Measurements from ENCODE around the gene PCDHA2.
"Not testable (repeated sequence)": the region's sequence is repeated elsewhere in the genome, so short reads cannot be mapped to it uniquely, and the experiment has no call there.

PCDHA2 gene

GRCh38 chr5:140794595-140795258 lies at the start of gene PCDHA2:
Gene PCDHA2 (plus strand): TSS chr5:140794852.
- Histone ChIP-seq H3K27ac (ENCODE audit: low read depth, low read length) (no peak within 1 kb of the TSS), H3K27me3 (ENCODE audit: control insufficient read depth, insufficient read depth, low read length) (no peaks in the 10 kb centered on the region), H3K36me3 (ENCODE audit: control insufficient read depth, insufficient read depth, low read length) (peaks cover 4% of the 10 kb centered on the region; the same call in 1 of the 2 replicates), H3K9ac (ENCODE audit: low read length) (peak within 1 kb of the TSS; percentile 40), H3K4me1 (ENCODE audit: control insufficient read depth, insufficient read depth, low read length) (no peaks in the 10 kb centered on the region), H3K9me3 (ENCODE audit: control insufficient read depth, insufficient read depth, low read depth, low read length) (peaks cover 20% of the 10 kb centered on the region), H3K4me3 (ENCODE audit: low read depth, low read length) (peak within 1 kb of the TSS; percentile 71)

GRCh38 chr5:140753561-140753960 lies 41.1 kb upstream of the PCDHA2 start:
- Histone ChIP-seq H3K9me3 (ENCODE audit: control insufficient read depth, insufficient read depth, low read depth, low read length) (peaks cover 32% of the 10 kb centered on the region), H3K4me1 (ENCODE audit: control insufficient read depth, insufficient read depth, low read length) (no peaks in the 10 kb centered on the region), H3K9ac (ENCODE audit: low read length) (no peak overlapping the region), H3K36me3 (ENCODE audit: control insufficient read depth, insufficient read depth, low read length) (no peaks in the 10 kb centered on the region), H3K4me3 (ENCODE audit: low read depth, low read length) (no peak overlapping the region), H3K27me3 (ENCODE audit: control insufficient read depth, insufficient read depth, low read length) (no peaks in the 10 kb centered on the region), H3K27ac (ENCODE audit: low read depth, low read length) (no peak overlapping the region)

- Histone ChIP-seq H3K9ac (ENCODE audit: low read length) (no peak overlapping the region), H3K36me3 (ENCODE audit: control insufficient read depth, insufficient read depth, low read length) (no peaks in the 10 kb centered on the region), H3K9me3 (ENCODE audit: control insufficient read depth, insufficient read depth, low read depth, low read length) (peaks cover 75% of the 10 kb centered on the region), H3K27me3 (ENCODE audit: control insufficient read depth, insufficient read depth, low read length) (no peaks in the 10 kb centered on the region), H3K4me1 (ENCODE audit: control insufficient read depth, insufficient read depth, low read length) (no peaks in the 10 kb centered on the region), H3K4me3 (ENCODE audit: low read depth, low read length) (no peak overlapping the region), H3K27ac (ENCODE audit: low read depth, low read length) (no peak overlapping the region)
Observed at GRCh38 chr5:140764177-140764973, 30.3 kb upstream of the PCDHA2 start.

GRCh38 chr5:140767444-140767843 lies 27.2 kb upstream of the PCDHA2 start:
- no peak overlapping the region for H3K27ac ChIP-seq (ENCODE audit: low read depth, low read length)
- H3K36me3 ChIP-seq (ENCODE audit: control insufficient read depth, insufficient read depth, low read length), result no peaks in the 10 kb centered on the region
- H3K4me3 ChIP-seq (ENCODE audit: low read depth, low read length), result no peak overlapping the region
- H3K9ac ChIP-seq (ENCODE audit: low read length), result no peak overlapping the region
- H3K9me3 ChIP-seq (ENCODE audit: control insufficient read depth, insufficient read depth, low read depth, low read length), result peaks cover 85% of the 10 kb centered on the region
- H3K27me3 ChIP-seq (ENCODE audit: control insufficient read depth, insufficient read depth, low read length), result no peaks in the 10 kb centered on the region
- no peaks in the 10 kb centered on the region for H3K4me1 ChIP-seq (ENCODE audit: control insufficient read depth, insufficient read depth, low read length)

GRCh38 chr5:140780512-140780911 lies 14.1 kb upstream of the PCDHA2 start:
- Histone ChIP-seq H3K9ac (ENCODE audit: low read length) (no peak overlapping the region), H3K4me3 (ENCODE audit: low read depth, low read length) (no peak overlapping the region), H3K36me3 (ENCODE audit: control insufficient read depth, insufficient read depth, low read length) (no peaks in the 10 kb centered on the region), H3K4me1 (ENCODE audit: control insufficient read depth, insufficient read depth, low read length) (no peaks in the 10 kb centered on the region), H3K27me3 (ENCODE audit: control insufficient read depth, insufficient read depth, low read length) (no peaks in the 10 kb centered on the region), H3K9me3 (ENCODE audit: control insufficient read depth, insufficient read depth, low read depth, low read length) (peaks cover 53% of the 10 kb centered on the region), H3K27ac (ENCODE audit: low read depth, low read length) (no peak overlapping the region)

- Histone ChIP-seq H3K4me1 (ENCODE audit: control insufficient read depth, insufficient read depth, low read length) (no peaks in the 10 kb centered on the region), H3K9me3 (ENCODE audit: control insufficient read depth, insufficient read depth, low read depth, low read length) (peaks cover 59% of the 10 kb centered on the region), H3K4me3 (ENCODE audit: low read depth, low read length) (no peak within 1 kb of the TSS), H3K36me3 (ENCODE audit: control insufficient read depth, insufficient read depth, low read length) (no peaks in the 10 kb centered on the region), H3K9ac (ENCODE audit: low read length) (no peak within 1 kb of the TSS), H3K27ac (ENCODE audit: low read depth, low read length) (no peak within 1 kb of the TSS), H3K27me3 (ENCODE audit: control insufficient read depth, insufficient read depth, low read length) (no peaks in the 10 kb centered on the region)
Observed at GRCh38 chr5:140785905-140786686, 8.6 kb upstream of the PCDHA2 start, which contains the start of gene PCDHA1. Gene PCDHA1 (plus strand): TSS chr5:140786140.

- H3K4me3 ChIP-seq (ENCODE audit: low read depth, low read length); H3K4me1 ChIP-seq (ENCODE audit: control insufficient read depth, insufficient read depth, low read length); H3K27ac ChIP-seq (ENCODE audit: low read depth, low read length); H3K9ac ChIP-seq (ENCODE audit: low read length); H3K27me3 ChIP-seq (ENCODE audit: control insufficient read depth, insufficient read depth, low read length); H3K36me3 ChIP-seq (ENCODE audit: control insufficient read depth, insufficient read depth, low read length): not testable (repeated sequence)
- peaks cover 53% of the 10 kb centered on the region for H3K9me3 ChIP-seq (ENCODE audit: control insufficient read depth, insufficient read depth, low read depth, low read length)
Observed at GRCh38 chr5:140787422-140787821, 7.2 kb upstream of the PCDHA2 start.

- H3K9me3 ChIP-seq (ENCODE audit: control insufficient read depth, insufficient read depth, low read depth, low read length), result peaks cover 52% of the 10 kb centered on the region
- not testable (repeated sequence) for H3K27ac ChIP-seq (ENCODE audit: low read depth, low read length); H3K9ac ChIP-seq (ENCODE audit: low read length); H3K4me1 ChIP-seq (ENCODE audit: control insufficient read depth, insufficient read depth, low read length); H3K27me3 ChIP-seq (ENCODE audit: control insufficient read depth, insufficient read depth, low read length); H3K4me3 ChIP-seq (ENCODE audit: low read depth, low read length); H3K36me3 ChIP-seq (ENCODE audit: control insufficient read depth, insufficient read depth, low read length)
Observed at GRCh38 chr5:140787849-140788504, 6.7 kb upstream of the PCDHA2 start.

GRCh38 chr5:140791089-140791488 lies 3.6 kb upstream of the PCDHA2 start:
- Histone ChIP-seq H3K36me3 (ENCODE audit: control insufficient read depth, insufficient read depth, low read length) (no peaks in the 10 kb centered on the region), H3K4me3 (ENCODE audit: low read depth, low read length) (no peak overlapping the region), H3K9ac (ENCODE audit: low read length) (no peak overlapping the region), H3K27ac (ENCODE audit: low read depth, low read length) (no peak overlapping the region), H3K4me1 (ENCODE audit: control insufficient read depth, insufficient read depth, low read length) (no peaks in the 10 kb centered on the region), H3K9me3 (ENCODE audit: control insufficient read depth, insufficient read depth, low read depth, low read length) (peaks cover 46% of the 10 kb centered on the region), H3K27me3 (ENCODE audit: control insufficient read depth, insufficient read depth, low read length) (no peaks in the 10 kb centered on the region)

GRCh38 chr5:140795259-140795641 lies 598 bp downstream of the PCDHA2 start:
- H3K36me3 ChIP-seq (ENCODE audit: control insufficient read depth, insufficient read depth, low read length), result peaks cover 4% of the 10 kb centered on the region; the same call in 1 of the 2 replicates
- no peaks in the 10 kb centered on the region for H3K4me1 ChIP-seq (ENCODE audit: control insufficient read depth, insufficient read depth, low read length)
- H3K9ac ChIP-seq (ENCODE audit: low read length), result peak overlapping the region; percentile 40
- no peak overlapping the region for H3K27ac ChIP-seq (ENCODE audit: low read depth, low read length)
- peaks cover 20% of the 10 kb centered on the region for H3K9me3 ChIP-seq (ENCODE audit: control insufficient read depth, insufficient read depth, low read depth, low read length)
- H3K27me3 ChIP-seq (ENCODE audit: control insufficient read depth, insufficient read depth, low read length), result no peaks in the 10 kb centered on the region
- H3K4me3 ChIP-seq (ENCODE audit: low read depth, low read length), result peak overlapping the region; percentile 71
